ENCODE results near the gene LRRC1.
A peak's percentile ranks its signal among the peaks of the same experiment; 100 is the strongest.

Gene LRRC1

GRCh38 chr6:53924821-53925422, 130.1 kb downstream of the LRRC1 start:
- no peak for DNase-seq (ENCODE audit: low read depth in 2 of 2)

- no peak for DNase-seq (ENCODE audit: low read depth in 2 of 2)
Observed at GRCh38 chr6:53925891-53926290, 131.1 kb downstream of the LRRC1 start.

GRCh38 chr6:53926505-53926904, 131.7 kb downstream of the LRRC1 start:
- DNase-seq (ENCODE audit: low read depth in 2 of 2): no peak

- DNase-seq (ENCODE audit: low read depth in 2 of 2): no peak
Observed at GRCh38 chr6:53928641-53929040, 133.8 kb downstream of the LRRC1 start.

GRCh38 chr6:53929041-53929820, 134.4 kb downstream of the LRRC1 start:
- DNase-seq (ENCODE audit: low read depth in 2 of 2): no peak

GRCh38 chr6:53929821-53930120, 135.0 kb downstream of the LRRC1 start:
- no peak for DNase-seq (ENCODE audit: low read depth in 2 of 2)

- no peak for DNase-seq (ENCODE audit: low read depth in 2 of 2)
Observed at GRCh38 chr6:53930330-53930729, 135.5 kb downstream of the LRRC1 start.

GRCh38 chr6:53931086-53931485, 136.3 kb downstream of the LRRC1 start:
- DNase-seq (ENCODE audit: low read depth in 2 of 2): no peak

- no peak for DNase-seq (ENCODE audit: low read depth in 2 of 2)
Observed at GRCh38 chr6:53932516-53932915, 137.7 kb downstream of the LRRC1 start.

GRCh38 chr6:53934023-53934422, 139.2 kb downstream of the LRRC1 start:
- no peak for DNase-seq (ENCODE audit: low read depth in 2 of 2)

- no peak for DNase-seq (ENCODE audit: low read depth in 2 of 2)
Observed at GRCh38 chr6:53937461-53937860, 142.7 kb downstream of the LRRC1 start.

GRCh38 chr6:53938810-53939209, 144.0 kb downstream of the LRRC1 start:
- DNase-seq (ENCODE audit: low read depth in 2 of 2): no peak

GRCh38 chr6:53939830-53940229, 145.0 kb downstream of the LRRC1 start:
- no peak for DNase-seq (ENCODE audit: low read depth in 2 of 2)

GRCh38 chr6:53943395-53943794, 148.6 kb downstream of the LRRC1 start:
- no peak for DNase-seq (ENCODE audit: low read depth in 2 of 2)

GRCh38 chr6:53944091-53944490, 149.3 kb downstream of the LRRC1 start:
- DNase-seq (ENCODE audit: low read depth in 2 of 2): no peak

- no peak for DNase-seq (ENCODE audit: low read depth in 2 of 2)
Observed at GRCh38 chr6:53944543-53944942, 149.7 kb downstream of the LRRC1 start.

- DNase-seq (ENCODE audit: low read depth in 2 of 2): no peak
Observed at GRCh38 chr6:53945765-53946407, 151.1 kb downstream of the LRRC1 start.

GRCh38 chr6:53947780-53948179, 153.0 kb downstream of the LRRC1 start:
- no peak for DNase-seq (ENCODE audit: low read depth in 2 of 2)

- no peak for DNase-seq (ENCODE audit: low read depth in 2 of 2)
Observed at GRCh38 chr6:53951383-53951782, 156.6 kb downstream of the LRRC1 start.

GRCh38 chr6:53956068-53956711, 161.4 kb downstream of the LRRC1 start:
- DNase-seq (ENCODE audit: low read depth in 2 of 2): peak in 1 of 2 donors; percentile 13

- no peak for DNase-seq (ENCODE audit: low read depth in 2 of 2)
Observed at GRCh38 chr6:53956804-53957203, 162.0 kb downstream of the LRRC1 start.

- DNase-seq (ENCODE audit: low read depth in 2 of 2): no peak
Observed at GRCh38 chr6:53959717-53960116, 164.9 kb downstream of the LRRC1 start.

- no peak for DNase-seq (ENCODE audit: low read depth in 2 of 2)
Observed at GRCh38 chr6:53960311-53960710, 165.5 kb downstream of the LRRC1 start.

All from stimulated activated CD4-positive, alpha-beta T cell treated with anti-CD3 and anti-CD28 coated beads, Interleukin-4, amount 100 ng/mL, for 48 hours (primary cell).